Measurements from ENCODE around the gene IGFBP5. TPM values are rescaled to one million over a fixed set of nuclear protein-coding genes. Genes with fewer than 3 reads are reported as not detected.

Gene IGFBP5
- total RNA-seq, 2 experiments from 2014 or later, result not detected

DNA sequence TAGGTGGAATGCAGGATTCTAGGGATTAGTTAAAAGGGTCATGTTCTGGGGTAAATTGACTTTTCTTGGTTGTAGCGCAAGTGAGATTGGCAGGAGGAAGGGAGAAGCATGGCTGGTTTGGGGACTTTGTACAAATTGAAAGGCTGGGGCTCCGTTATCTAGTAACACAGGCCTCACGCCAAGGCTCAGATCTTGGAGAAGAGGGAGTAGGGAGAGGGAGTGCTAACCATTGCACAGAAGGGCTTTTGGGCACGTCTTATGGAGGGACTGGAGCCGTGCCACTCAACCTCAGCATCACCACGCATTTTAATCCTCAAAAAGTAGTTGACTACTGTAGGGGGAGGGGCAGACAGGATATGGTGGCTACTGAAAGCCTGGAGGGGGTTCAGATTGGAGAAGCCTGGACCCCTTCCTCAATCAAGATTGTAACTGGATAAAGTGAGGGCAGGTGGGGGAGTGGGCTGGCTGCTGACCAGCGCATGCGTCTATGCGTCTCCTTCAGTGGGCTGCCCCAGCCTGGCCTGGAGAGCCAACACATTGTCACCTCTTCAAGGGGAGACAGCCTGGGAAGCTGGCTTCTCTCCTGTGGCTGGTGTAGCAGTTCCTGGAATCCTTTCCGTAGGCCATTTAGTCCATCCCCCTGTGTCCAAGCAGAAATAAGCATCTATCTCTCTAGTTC is 14.3 kb downstream of the IGFBP5 start:
- intact Hi-C loops (cut with micrococcal nuclease), result loop anchor here (5.0 kb wide), 2 partner anchors 831 to 1031 kb away; no protein-coding TSS in a partner anchor
- ChIA-PET CTCF (interaction anchor here (1.1 to 2.4 kb wide), 3 partner anchors 15 to 1032 kb away, joined by 4 to 9 read pairs (median 7); partner anchors contain the start of gene IGFBP5), POLR2A (no interaction called here)
- Mint-ChIP-seq H3K36me3 (ENCODE audit: low read depth) (no peaks in the 10 kb centered on the region), H3K27ac (no peak overlapping the region), H3K9me3 (no peaks in the 10 kb centered on the region), H3K27me3 (peaks cover 20% of the 10 kb centered on the region), H3K4me1 (ENCODE audit: low read depth) (peaks cover 7% of the 10 kb centered on the region), H3K4me3 (no peak overlapping the region)
- TF ChIP-seq, protein P1, sequence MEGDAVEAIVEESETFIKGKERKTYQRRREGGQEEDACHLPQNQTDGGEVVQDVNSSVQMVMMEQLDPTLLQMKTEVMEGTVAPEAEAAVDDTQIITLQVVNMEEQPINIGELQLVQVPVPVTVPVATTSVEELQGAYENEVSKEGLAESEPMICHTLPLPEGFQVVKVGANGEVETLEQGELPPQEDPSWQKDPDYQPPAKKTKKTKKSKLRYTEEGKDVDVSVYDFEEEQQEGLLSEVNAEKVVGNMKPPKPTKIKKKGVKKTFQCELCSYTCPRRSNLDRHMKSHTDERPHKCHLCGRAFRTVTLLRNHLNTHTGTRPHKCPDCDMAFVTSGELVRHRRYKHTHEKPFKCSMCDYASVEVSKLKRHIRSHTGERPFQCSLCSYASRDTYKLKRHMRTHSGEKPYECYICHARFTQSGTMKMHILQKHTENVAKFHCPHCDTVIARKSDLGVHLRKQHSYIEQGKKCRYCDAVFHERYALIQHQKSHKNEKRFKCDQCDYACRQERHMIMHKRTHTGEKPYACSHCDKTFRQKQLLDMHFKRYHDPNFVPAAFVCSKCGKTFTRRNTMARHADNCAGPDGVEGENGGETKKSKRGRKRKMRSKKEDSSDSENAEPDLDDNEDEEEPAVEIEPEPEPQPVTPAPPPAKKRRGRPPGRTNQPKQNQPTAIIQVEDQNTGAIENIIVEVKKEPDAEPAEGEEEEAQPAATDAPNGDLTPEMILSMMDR (IDR thresholded peaks at IDR 0.05), result no peak
- DNase-seq, result no peak
- ATAC-seq, result no peak

DNA sequence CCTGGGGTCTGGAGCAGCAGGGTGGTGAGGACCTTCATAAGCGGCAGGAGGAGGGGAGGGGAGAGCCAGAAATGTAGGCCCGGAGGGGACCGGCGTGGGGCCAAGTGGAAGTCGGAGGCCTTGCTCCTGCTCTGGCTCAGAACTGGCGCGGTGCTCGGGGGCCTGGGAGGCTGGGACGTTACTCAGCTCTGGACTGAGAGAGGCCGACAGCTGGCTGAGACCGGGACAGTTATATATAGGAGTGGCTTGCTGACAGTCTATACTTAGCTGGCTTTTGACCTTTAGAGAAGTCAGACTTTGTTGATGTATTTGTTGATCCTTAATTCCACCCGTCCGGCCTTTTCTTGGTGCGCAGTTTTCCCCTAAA is 15.7 kb downstream of the IGFBP5 start:
- DNase-seq (no peak), ATAC-seq (no peak)
- intact Hi-C loops (cut with micrococcal nuclease), result loop anchor here (5.0 kb wide), 2 partner anchors 833 to 1033 kb away; no protein-coding TSS in a partner anchor
- Mint-ChIP-seq H3K27me3 (peaks cover 13% of the 10 kb centered on the region), H3K36me3 (ENCODE audit: low read depth) (no peaks in the 10 kb centered on the region), H3K27ac (no peak overlapping the region), H3K4me3 (no peak overlapping the region), H3K9me3 (no peaks in the 10 kb centered on the region), H3K4me1 (ENCODE audit: low read depth) (peaks cover 7% of the 10 kb centered on the region)
- CTCF ChIA-PET, result interaction anchor here (2.2 kb wide), 1 partner anchor 12 kb away, joined by 7 read pairs; no protein-coding TSS in a partner anchor
- POLR2A ChIA-PET, result interaction anchor here (0.6 to 0.9 kb wide), 2 partner anchors 152 to 173 kb away, joined by 3 read pairs; no protein-coding TSS in a partner anchor
- TF ChIP-seq, protein P1 (IDR thresholded peaks at IDR 0.05), result no peak

DNA sequence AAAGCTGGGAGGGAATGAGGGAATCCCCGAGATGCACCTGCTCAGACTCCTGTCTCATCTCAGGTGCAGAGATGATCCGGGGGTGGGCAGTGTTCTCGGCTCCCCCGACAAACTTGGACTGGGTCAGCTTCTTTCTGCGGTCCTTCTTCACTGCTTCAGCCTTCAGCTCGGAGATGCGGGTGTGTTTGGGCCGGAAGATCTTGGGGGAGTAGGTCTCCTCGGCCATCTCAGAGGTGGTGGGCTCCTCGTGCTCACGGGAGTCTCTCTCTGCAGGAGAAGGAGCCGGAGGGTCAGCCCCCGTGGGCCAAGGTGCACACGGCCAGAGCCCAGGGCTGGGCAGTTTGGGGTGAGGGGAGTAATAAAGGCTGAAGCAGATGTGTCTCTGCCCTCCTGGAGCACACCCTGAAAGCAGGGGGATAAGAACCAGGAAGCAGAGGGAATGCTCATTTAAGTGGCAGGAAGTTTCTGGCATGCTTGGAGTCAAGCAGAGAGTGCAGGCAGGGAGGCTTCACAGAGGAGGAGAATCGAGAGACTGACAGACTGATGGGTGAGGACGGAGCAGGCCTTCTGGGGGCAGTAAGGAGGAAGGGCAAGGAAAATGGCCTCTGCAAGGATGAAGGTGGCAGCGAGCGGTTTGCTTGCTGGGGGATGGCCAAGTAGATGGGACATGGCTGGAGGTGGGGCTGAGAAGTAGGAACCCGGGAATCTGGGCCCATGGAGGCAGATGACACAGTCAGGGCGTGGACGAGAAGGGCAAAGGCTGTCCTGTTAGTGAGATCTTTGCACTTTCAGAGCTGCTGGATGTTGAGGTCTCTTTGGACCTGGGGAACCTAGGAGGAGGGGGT is 16.3 kb downstream of the IGFBP5 start:
- peaks cover 13% of the 10 kb centered on the region for H3K27me3 Mint-ChIP-seq
- ChIA-PET CTCF (interaction anchor here (1.1 to 2.2 kb wide), 2 partner anchors 12 to 1034 kb away, joined by 4 to 7 read pairs; no protein-coding TSS in a partner anchor), POLR2A (interaction anchor here (0.6 to 0.9 kb wide), 3 partner anchors 58 to 172 kb away, joined by 3 read pairs; no protein-coding TSS in a partner anchor)
- no peak overlapping the region for H3K4me3 Mint-ChIP-seq
- intact Hi-C loops (cut with micrococcal nuclease), result no loop called here
- TF ChIP-seq, protein P1 (IDR thresholded peaks at IDR 0.05), result no peak
- ATAC-seq (no peak), DNase-seq (no peak)
- H3K36me3 Mint-ChIP-seq (ENCODE audit: low read depth), result no peaks in the 10 kb centered on the region
- H3K4me1 Mint-ChIP-seq (ENCODE audit: low read depth), result peaks cover 7% of the 10 kb centered on the region
- H3K9me3 Mint-ChIP-seq, result no peaks in the 10 kb centered on the region
- H3K27ac Mint-ChIP-seq, result no peak overlapping the region

DNA sequence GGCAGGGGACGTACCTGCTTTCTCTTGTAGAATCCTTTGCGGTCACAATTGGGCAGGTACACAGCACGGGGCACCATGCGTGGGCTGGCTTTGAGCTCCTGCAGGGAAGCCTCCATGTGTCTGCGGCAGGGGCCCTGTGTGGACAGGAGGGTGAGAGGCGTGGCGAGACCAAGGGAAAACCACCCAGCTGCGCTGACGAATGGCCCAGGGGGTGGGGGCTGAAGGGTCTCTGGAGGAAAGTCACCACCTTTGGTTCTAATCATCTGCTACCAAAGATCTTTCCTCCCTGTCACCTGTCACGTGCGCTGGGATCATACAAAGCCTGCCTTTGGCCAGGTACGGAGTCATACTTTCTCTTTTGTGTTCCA is 17.3 kb downstream of the IGFBP5 start:
- DNase-seq (no peak), ATAC-seq (no peak)
- intact Hi-C loops (cut with micrococcal nuclease), result no loop called here
- no peak overlapping the region for H3K27ac Mint-ChIP-seq
- H3K27me3 Mint-ChIP-seq, result peaks cover 4% of the 10 kb centered on the region
- H3K36me3 Mint-ChIP-seq (ENCODE audit: low read depth), result no peaks in the 10 kb centered on the region
- H3K4me1 Mint-ChIP-seq (ENCODE audit: low read depth), result peaks cover 7% of the 10 kb centered on the region
- no peaks in the 10 kb centered on the region for H3K9me3 Mint-ChIP-seq
- no peak overlapping the region for H3K4me3 Mint-ChIP-seq
- ChIA-PET CTCF (interaction anchor here (1.1 to 2.2 kb wide), 3 partner anchors 11 to 1035 kb away, joined by 3 to 7 read pairs (median 4); no protein-coding TSS in a partner anchor), POLR2A (interaction anchor here (0.9 kb wide), 1 partner anchor 57 kb away, joined by 3 read pairs; no protein-coding TSS in a partner anchor)
- TF ChIP-seq, protein P1 (IDR thresholded peaks at IDR 0.05), result no peak
